GM18502 (cell line): ENCODE measurements around the gene CACNA2D4.

Experiments
- ATAC-seq: cut with Tn5 transposase; IDR thresholded peaks from one replicate; pipeline ENCODE4 v1.9.1; 2021; ENCODE audit warnings: mild to moderate bottlenecking; ENCODE audit not compliant: unreplicated experiment, poor library complexity

Gene CACNA2D4

GRCh38 chr12:1763153-1763552, 155.3 kb downstream of the CACNA2D4 start:
- no peak for ATAC-seq

GRCh38 chr12:1761857-1762256, 156.6 kb downstream of the CACNA2D4 start:
- ATAC-seq = no peak

- no peak for ATAC-seq
Observed at GRCh38 chr12:1760566-1761382, 157.7 kb downstream of the CACNA2D4 start.

GRCh38 chr12:1758887-1759286, 159.6 kb downstream of the CACNA2D4 start:
- no peak for ATAC-seq

GRCh38 chr12:1758376-1758775, 160.1 kb downstream of the CACNA2D4 start:
- no peak for ATAC-seq

GRCh38 chr12:1750300-1750699, 168.2 kb downstream of the CACNA2D4 start:
- no peak for ATAC-seq

- no peak for ATAC-seq
Observed at GRCh38 chr12:1749019-1749418, 169.4 kb downstream of the CACNA2D4 start.

GRCh38 chr12:1747609-1748008, 170.8 kb downstream of the CACNA2D4 start:
- no peak for ATAC-seq

GRCh38 chr12:1744932-1745331, 173.5 kb downstream of the CACNA2D4 start:
- no peak for ATAC-seq
